Measurements from ENCODE around the gene IRF2BPL.
A peak's percentile ranks its signal among the peaks of the same experiment; 100 is the strongest.

The IRF2BPL gene

GRCh38 chr14:76984787-76985375 is 43.6 kb downstream of the IRF2BPL start:
- DNase-seq, result no peak

- no peak for DNase-seq
Observed at GRCh38 chr14:76984297-76984696, 44.2 kb downstream of the IRF2BPL start.

GRCh38 chr14:76981670-76982069 is 46.8 kb downstream of the IRF2BPL start:
- DNase-seq, result no peak

- peak; percentile 52 for DNase-seq
Observed at GRCh38 chr14:76977793-76978720, 50.5 kb downstream of the IRF2BPL start.

GRCh38 chr14:76976240-76977005 is 52.1 kb downstream of the IRF2BPL start:
- no peak for DNase-seq

GRCh38 chr14:76975812-76976211 is 52.7 kb downstream of the IRF2BPL start:
- DNase-seq, result no peak

GRCh38 chr14:76975051-76975450 is 53.5 kb downstream of the IRF2BPL start:
- DNase-seq, result no peak

Measured in NCI-H1694 (cell line).